ENCODE data around the gene COL4A1.

COL4A1 gene

DNA sequence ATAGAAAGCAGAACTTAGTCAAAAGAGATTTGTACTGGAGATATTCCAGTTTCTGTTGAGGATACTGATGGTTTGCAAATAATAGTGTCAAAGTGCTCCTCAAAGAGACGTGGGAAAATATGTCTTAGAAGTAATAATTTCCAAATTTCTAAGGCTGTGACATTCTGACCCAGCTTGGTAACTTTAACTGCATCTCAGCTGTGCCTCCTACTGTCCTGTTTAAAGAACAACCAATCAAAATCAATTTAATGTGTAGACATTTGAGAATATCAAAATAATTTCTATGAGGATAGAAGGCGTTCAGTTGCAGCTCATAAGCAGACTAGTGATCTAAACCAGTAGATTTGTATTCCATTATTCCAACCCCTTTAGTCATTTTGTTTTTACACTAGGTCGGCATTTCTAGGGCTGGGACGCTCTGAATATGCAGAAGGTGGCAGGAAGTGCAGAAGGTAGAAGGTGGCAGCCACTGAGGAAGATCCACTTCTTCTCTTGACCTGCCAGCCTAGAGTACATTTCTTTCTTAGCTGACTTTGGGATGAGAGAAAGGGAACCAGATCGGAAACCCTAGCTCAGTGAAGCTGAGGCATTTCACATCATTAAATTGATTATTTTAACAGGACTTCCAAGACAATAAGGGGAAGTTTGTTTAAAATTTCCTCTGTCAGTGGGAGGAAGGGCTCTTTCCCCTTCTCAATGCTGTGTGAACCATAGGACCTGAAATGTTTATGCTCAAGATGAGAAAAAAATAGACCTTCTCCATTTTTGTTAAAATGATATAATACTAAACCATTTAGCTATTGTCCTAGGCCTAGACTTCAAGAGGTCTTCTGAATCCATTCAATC lies 67.5 kb downstream of the COL4A1 start:
- H3K4me3 ChIP-seq (ENCODE audit: low read depth, low read length): no peak overlapping the region
- no peak for DNase-seq (ENCODE audit: low read depth)
- TF ChIP-seq, protein P1, sequence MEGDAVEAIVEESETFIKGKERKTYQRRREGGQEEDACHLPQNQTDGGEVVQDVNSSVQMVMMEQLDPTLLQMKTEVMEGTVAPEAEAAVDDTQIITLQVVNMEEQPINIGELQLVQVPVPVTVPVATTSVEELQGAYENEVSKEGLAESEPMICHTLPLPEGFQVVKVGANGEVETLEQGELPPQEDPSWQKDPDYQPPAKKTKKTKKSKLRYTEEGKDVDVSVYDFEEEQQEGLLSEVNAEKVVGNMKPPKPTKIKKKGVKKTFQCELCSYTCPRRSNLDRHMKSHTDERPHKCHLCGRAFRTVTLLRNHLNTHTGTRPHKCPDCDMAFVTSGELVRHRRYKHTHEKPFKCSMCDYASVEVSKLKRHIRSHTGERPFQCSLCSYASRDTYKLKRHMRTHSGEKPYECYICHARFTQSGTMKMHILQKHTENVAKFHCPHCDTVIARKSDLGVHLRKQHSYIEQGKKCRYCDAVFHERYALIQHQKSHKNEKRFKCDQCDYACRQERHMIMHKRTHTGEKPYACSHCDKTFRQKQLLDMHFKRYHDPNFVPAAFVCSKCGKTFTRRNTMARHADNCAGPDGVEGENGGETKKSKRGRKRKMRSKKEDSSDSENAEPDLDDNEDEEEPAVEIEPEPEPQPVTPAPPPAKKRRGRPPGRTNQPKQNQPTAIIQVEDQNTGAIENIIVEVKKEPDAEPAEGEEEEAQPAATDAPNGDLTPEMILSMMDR (IDR thresholded peaks at IDR 0.05; ENCODE audit: insufficient read depth, low read depth, low read length, missing control alignments): no peak

DNA sequence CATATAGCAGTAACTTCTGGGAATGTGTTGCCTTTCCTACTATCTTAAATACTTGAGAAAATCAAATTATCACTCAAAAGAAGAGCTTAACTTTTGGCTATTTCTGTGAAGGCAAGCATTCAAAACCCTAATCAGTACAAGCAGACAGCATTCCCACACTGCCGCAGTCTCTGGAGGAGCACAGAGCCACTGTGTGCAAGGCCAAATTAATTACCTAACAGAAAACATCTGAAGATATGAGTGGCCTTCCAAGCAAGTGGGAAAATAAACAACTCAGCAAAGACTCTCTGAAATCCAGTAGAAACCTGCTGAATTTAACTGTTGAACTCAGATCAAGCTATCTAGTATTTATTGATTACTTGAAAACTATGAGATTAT lies 68.2 kb downstream of the COL4A1 start:
- DNase-seq (ENCODE audit: low read depth): no peak
- TF ChIP-seq, protein P1 (IDR thresholded peaks at IDR 0.05; ENCODE audit: insufficient read depth, low read depth, low read length, missing control alignments): no peak
- no peak overlapping the region for H3K4me3 ChIP-seq (ENCODE audit: low read depth, low read length)

DNA sequence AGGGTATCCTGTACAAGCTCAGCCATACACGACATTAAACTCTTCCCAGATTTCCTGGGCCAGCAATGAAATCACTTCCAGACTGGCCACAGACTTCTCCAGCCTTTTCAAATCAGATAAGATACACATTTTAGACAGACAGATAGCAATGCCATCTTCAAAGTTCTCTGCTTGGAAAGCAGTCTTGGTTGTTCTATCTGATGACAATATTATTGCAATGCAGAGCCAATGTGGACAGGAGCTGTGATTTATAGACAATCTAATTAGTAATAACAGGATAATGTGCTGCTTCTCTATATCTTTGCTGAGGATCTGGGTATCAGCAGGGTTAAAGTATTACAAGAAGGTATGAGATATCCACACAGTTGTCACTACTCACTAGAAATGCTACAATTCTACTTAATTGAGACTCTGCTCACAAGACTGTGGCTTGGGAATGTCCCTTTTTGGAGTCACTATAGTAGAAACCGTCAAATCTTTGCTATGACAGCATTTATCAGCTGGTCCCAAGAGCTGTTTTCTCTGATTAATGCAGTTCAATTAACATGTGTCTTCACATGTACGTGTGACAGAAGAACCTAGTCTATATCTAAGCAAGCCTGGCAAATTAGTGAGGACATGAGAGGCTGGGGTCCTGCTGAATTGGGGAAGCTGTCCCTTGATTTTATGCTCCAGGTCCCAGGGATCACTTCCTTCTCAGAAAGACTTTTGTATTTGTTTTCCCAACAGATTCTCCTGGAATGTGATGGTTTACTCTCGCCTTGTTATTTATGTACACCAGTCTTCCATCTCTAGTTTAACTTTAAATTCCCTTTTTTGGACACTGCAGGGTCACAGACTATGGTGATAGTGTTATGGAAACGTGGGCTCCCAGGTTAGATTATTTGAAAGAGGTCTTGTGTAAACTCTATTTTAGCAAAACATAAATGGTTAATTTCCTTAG lies 68.8 kb downstream of the COL4A1 start:
- H3K4me3 ChIP-seq (ENCODE audit: low read depth, low read length): no peak overlapping the region
- TF ChIP-seq, protein P1 (IDR thresholded peaks at IDR 0.05; ENCODE audit: insufficient read depth, low read depth, low read length, missing control alignments): no peak
- no peak for DNase-seq (ENCODE audit: low read depth)

DNA sequence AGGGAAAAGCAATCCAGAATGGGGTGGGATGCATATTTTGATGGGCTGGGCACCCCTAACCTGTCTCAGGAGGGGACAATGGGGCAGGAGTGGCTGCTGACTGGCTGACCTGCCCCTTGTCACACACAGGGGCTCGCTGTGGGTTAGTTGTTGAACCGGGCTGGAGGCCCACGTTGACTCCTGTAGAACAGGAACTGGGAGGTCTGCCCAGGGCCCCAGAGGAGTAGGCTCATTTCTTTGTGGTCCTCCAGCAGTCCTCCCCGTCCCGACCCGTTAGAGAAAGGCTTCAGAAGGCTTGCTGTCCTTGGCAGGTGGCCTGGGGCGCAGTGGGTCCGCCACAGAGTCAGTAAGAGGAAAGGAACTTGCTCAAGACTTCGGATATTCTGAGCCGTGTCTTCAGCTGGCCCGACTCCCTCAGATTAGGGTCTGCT lies 70.1 kb downstream of the COL4A1 start:
- TF ChIP-seq, protein P1 (IDR thresholded peaks at IDR 0.05; ENCODE audit: insufficient read depth, low read depth, low read length, missing control alignments): no peak
- no peak overlapping the region for H3K4me3 ChIP-seq (ENCODE audit: low read depth, low read length)
- no peak for DNase-seq (ENCODE audit: low read depth)

DNA sequence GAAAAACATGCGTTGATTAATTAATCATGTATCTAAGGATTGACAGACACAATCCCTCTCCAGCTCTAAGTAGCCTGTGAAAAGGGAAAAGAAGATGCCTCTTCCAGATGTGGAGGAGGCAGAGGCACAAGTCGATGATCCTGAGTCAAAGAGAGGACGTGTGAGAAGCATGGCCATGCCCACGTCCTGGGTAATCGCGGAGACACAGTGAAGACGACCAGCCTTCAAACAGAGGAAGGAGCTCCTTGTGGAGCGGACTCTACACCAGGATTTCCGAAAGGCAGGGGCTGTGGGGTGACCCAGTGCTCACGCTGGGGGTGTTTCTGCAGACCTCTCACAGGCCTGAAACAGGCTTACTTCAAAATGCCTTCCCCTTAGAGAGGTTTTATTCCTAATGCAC lies 70.5 kb downstream of the COL4A1 start:
- TF ChIP-seq, protein P1 (IDR thresholded peaks at IDR 0.05; ENCODE audit: insufficient read depth, low read depth, low read length, missing control alignments): no peak
- H3K4me3 ChIP-seq (ENCODE audit: low read depth, low read length): no peak overlapping the region
- no peak for DNase-seq (ENCODE audit: low read depth)

DNA sequence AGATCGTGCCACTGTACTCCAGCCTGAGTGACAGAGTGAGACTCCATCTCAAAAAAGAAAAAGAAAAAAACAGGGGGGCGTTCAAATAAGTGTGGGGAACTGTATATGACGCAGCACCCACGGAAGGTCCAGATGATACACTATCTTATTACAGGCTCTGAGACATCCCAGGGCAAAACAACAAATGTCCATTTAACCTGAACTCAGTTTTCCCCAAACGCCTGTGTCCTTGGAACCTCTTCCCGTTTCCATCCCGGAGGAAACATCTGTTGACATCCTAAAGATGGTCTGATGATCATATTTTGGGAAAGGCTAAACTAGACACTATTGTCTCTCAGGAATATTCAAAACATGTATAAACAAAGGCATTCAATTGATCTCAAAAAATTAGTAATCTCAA lies 72.4 kb downstream of the COL4A1 start:
- DNase-seq (ENCODE audit: low read depth): no peak
- H3K4me3 ChIP-seq (ENCODE audit: low read depth, low read length): no peak overlapping the region
- TF ChIP-seq, protein P1 (IDR thresholded peaks at IDR 0.05; ENCODE audit: insufficient read depth, low read depth, low read length, missing control alignments): no peak
